CD14-positive monocyte (primary cell): Measurements from ENCODE around the gene SPIRE1. TPM values are rescaled to one million over a fixed set of nuclear protein-coding genes. Genes with fewer than 3 reads are reported as not detected.

Experiments used
- DNase-seq, 3 donors: peaks; one replicate each; pipeline ENCODE4 v3.0.0-alpha.2; 2011 to 2022
- H2AFZ ChIP-seq: 2 replicates; pipeline ENCODE4 v1.6.0; 2012; ENCODE audit warnings: mild to moderate bottlenecking, low read depth, low read length, inconsistent platforms; ENCODE audit not compliant: insufficient read depth, poor library complexity, severe bottlenecking
- H3K27ac ChIP-seq, 2 donors: 1 replicate in 1 of 2; 2 replicates in 1 of 2; pipeline ENCODE4 v1.5.1; 2012 to 2013; ENCODE audit warnings: low read length in 2 of 2, control low read depth in 1 of 2, inconsistent platforms in 1 of 2, low read depth in 1 of 2, mild to moderate bottlenecking in 1 of 2
- H3K27me3 ChIP-seq, 2 donors: one replicate each; pipeline versions ENCODE4 v1.6.0 to v1.6.1; 2011 to 2013; ENCODE audit warnings: low read length in 2 of 2; ENCODE audit not compliant: control insufficient read depth in 2 of 2, insufficient read depth in 2 of 2
- H3K36me3 ChIP-seq, 2 donors: replicated peaks in 1 of 2; 1 replicate in 1 of 2; 2 replicates in 1 of 2; pipeline versions ENCODE4 v1.5.1 to v1.6.1; 2012 to 2013; ENCODE audit warnings: low read length in 2 of 2, control low read depth in 1 of 2, inconsistent platforms in 1 of 2, mild to moderate bottlenecking in 1 of 2; ENCODE audit not compliant: insufficient read depth in 2 of 2, control insufficient read depth in 1 of 2
- H3K4me1 ChIP-seq, 2 donors: 1 replicate in 1 of 2; 2 replicates in 1 of 2; pipeline versions ENCODE4 v1.5.1 to v1.6.1; 2012 to 2013; ENCODE audit warnings: low read length in 2 of 2, control low read depth in 1 of 2, inconsistent platforms in 1 of 2, mild to moderate bottlenecking in 1 of 2, moderate library complexity in 1 of 2; ENCODE audit not compliant: insufficient read depth in 2 of 2, control insufficient read depth in 1 of 2
- H3K4me2 ChIP-seq: replicated peaks from 2 replicates; pipeline ENCODE3; 2012; ENCODE audit warnings: low read length, moderate library complexity, mild to moderate bottlenecking; ENCODE audit not compliant: poor library complexity, severe bottlenecking; ENCODE audit errors: extremely low read depth
- H3K4me3 ChIP-seq, 3 experiments: fragments of 200-600 bp in 1 of 3; sonication (generic) in 1 of 3; replicated peaks in 1 of 3; 1 replicate in 2 of 3; 2 replicates in 1 of 3; pipeline ENCODE4 v1.5.1; 2011 to 2013; ENCODE audit warnings: low read length in 3 of 3, mild to moderate bottlenecking in 3 of 3, control low read depth in 2 of 3, low read depth in 2 of 3, inconsistent platforms in 1 of 3, moderate library complexity in 1 of 3
- H3K79me2 ChIP-seq: 2 replicates; pipeline ENCODE4 v1.6.0; 2012; ENCODE audit warnings: mild to moderate bottlenecking, control low read depth, inconsistent platforms, low read length, moderate library complexity; ENCODE audit not compliant: insufficient read depth
- H3K9ac ChIP-seq: 2 replicates; pipeline ENCODE4 v1.6.0; 2017; ENCODE audit warnings: low read length, mild to moderate bottlenecking; ENCODE audit not compliant: insufficient read depth, poor library complexity, severe bottlenecking
- H3K9me3 ChIP-seq, 2 donors: replicated peaks in 1 of 2; 1 replicate in 1 of 2; 2 replicates in 1 of 2; pipeline versions ENCODE4 v1.5.1 to v1.6.1; 2012 to 2013; ENCODE audit warnings: low read length in 2 of 2, control low read depth in 1 of 2; ENCODE audit not compliant: control insufficient read depth in 1 of 2, insufficient read depth in 1 of 2
- H4K20me1 ChIP-seq: 2 replicates; pipeline ENCODE4 v1.6.0; 2012; ENCODE audit warnings: mild to moderate bottlenecking, low read length, control low read depth, moderate library complexity; ENCODE audit not compliant: insufficient read depth
- H3K27ac Mint-ChIP-seq, 7 donors: one replicate each; pipeline ENCODE4 v1.8.0; 2020; ENCODE audit warnings: mild to moderate bottlenecking in 7 of 7, mixed read lengths in 7 of 7, moderate library complexity in 6 of 7, inconsistent platforms in 2 of 7
- H3K27me3 Mint-ChIP-seq, 3 donors: one replicate each; pipeline ENCODE4 v1.8.0; 2021 to 2022; ENCODE audit warnings: low read depth in 3 of 3, mild to moderate bottlenecking in 3 of 3, mixed read lengths in 3 of 3, moderate library complexity in 3 of 3, inconsistent platforms in 1 of 3
- H3K36me3 Mint-ChIP-seq, 2 donors: one replicate each; pipeline ENCODE4 v1.8.0; 2020; ENCODE audit warnings: mixed read lengths in 2 of 2, inconsistent platforms in 1 of 2, mild to moderate bottlenecking in 1 of 2
- H3K4me1 Mint-ChIP-seq: one replicate; pipeline ENCODE4 v1.8.0; 2020; ENCODE audit warnings: mild to moderate bottlenecking, mixed read lengths
- H3K4me3 Mint-ChIP-seq, 2 donors: one replicate each; pipeline ENCODE4 v1.8.0; 2020; ENCODE audit warnings: mild to moderate bottlenecking in 2 of 2, mixed read lengths in 2 of 2, moderate library complexity in 1 of 2
- H3K9me3 Mint-ChIP-seq, 7 donors: one replicate each; pipeline ENCODE4 v1.8.0; 2020 to 2022; ENCODE audit warnings: mixed read lengths in 7 of 7, mild to moderate bottlenecking in 6 of 7, moderate library complexity in 6 of 7, inconsistent platforms in 2 of 7
- WGBS: methylation state at CpG from one replicate; pipeline ENCODE4 v1.1.5; 2013; ENCODE audit warnings: missing lambda C conversion rate; ENCODE audit not compliant: insufficient coverage; 5-methylcytosine and 5-hydroxymethylcytosine counted together
- intact Hi-C, 2 donors: fragments of 100-400 bp; cut with micrococcal nuclease; formaldehyde crosslinking; loops; one replicate each; pipeline versions ENCODE4 v1.15.0 to v1.15.1; 2023
- polyA plus RNA-seq, 3 donors: library from polyadenylated mRNA; depleted of rRNA in 1 of 3; unstranded in 2 of 3; stranded (reverse) in 1 of 3; fragments of 300-500 nt in 2 of 3; fragments of >200 nt in 1 of 3; fragmentation: Illumina TruSeq in 2 of 3; gene quantifications; 1 replicate in 2 of 3; 2 replicates in 1 of 3; pipeline ENCODE4 v1.2.3, GENCODE V29; 2012 to 2021
- TF ChIP-seq, protein P1 (sequence below): fragments of 200-600 bp; IDR thresholded peaks from one replicate; pipeline ENCODE4 v1.8.0; 2022; ENCODE audit warnings: antibody characterized with exemption, mild to moderate bottlenecking

Gene SPIRE1
- polyA plus RNA-seq, 3 donors: 1.7 to 1.9 (median 1.8) TPM

- Mint-ChIP-seq H3K27ac (no peak overlapping the region), H3K9me3 (no peaks in the 10 kb centered on the region), H3K4me3 (no peak overlapping the region), H3K36me3 (no peaks in the 10 kb centered on the region), H3K27me3 (no peaks in the 10 kb centered on the region), H3K4me1 (peaks cover 2% of the 10 kb centered on the region)
- intact Hi-C loops: no loop called here
- H3K4me1 ChIP-seq: no peaks in the 10 kb centered on the region
- TF ChIP-seq, protein P1, sequence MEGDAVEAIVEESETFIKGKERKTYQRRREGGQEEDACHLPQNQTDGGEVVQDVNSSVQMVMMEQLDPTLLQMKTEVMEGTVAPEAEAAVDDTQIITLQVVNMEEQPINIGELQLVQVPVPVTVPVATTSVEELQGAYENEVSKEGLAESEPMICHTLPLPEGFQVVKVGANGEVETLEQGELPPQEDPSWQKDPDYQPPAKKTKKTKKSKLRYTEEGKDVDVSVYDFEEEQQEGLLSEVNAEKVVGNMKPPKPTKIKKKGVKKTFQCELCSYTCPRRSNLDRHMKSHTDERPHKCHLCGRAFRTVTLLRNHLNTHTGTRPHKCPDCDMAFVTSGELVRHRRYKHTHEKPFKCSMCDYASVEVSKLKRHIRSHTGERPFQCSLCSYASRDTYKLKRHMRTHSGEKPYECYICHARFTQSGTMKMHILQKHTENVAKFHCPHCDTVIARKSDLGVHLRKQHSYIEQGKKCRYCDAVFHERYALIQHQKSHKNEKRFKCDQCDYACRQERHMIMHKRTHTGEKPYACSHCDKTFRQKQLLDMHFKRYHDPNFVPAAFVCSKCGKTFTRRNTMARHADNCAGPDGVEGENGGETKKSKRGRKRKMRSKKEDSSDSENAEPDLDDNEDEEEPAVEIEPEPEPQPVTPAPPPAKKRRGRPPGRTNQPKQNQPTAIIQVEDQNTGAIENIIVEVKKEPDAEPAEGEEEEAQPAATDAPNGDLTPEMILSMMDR: no peak
- no peak overlapping the region for H3K4me3 ChIP-seq
- H3K9me3 ChIP-seq: no peaks in the 10 kb centered on the region
- DNase-seq: no peak
- no peak overlapping the region for H2AFZ ChIP-seq
- no peaks in the 10 kb centered on the region for H3K27me3 ChIP-seq
- H3K27ac ChIP-seq: no peak overlapping the region
- no peaks in the 10 kb centered on the region for H4K20me1 ChIP-seq
- no peak overlapping the region for H3K9ac ChIP-seq
- H3K36me3 ChIP-seq: no peaks in the 10 kb centered on the region
- no peak overlapping the region for H3K4me2 ChIP-seq
- no peaks in the 10 kb centered on the region for H3K79me2 ChIP-seq
Observed at GRCh38 chr18:12474146-12474545, 183.8 kb downstream of the SPIRE1 start.

- H3K27ac ChIP-seq: no peak overlapping the region
- no peak overlapping the region for H3K4me3 Mint-ChIP-seq
- no peaks in the 10 kb centered on the region for H3K79me2 ChIP-seq
- peaks cover 2% of the 10 kb centered on the region for H3K4me1 Mint-ChIP-seq
- H3K4me2 ChIP-seq: no peak overlapping the region
- H3K4me1 ChIP-seq: no peaks in the 10 kb centered on the region
- H3K9me3 Mint-ChIP-seq: no peaks in the 10 kb centered on the region
- H3K27ac Mint-ChIP-seq: peak overlapping the region in 1 of 7 donors; percentile 41
- no peak overlapping the region for H3K9ac ChIP-seq
- H3K36me3 Mint-ChIP-seq: no peaks in the 10 kb centered on the region
- DNase-seq: no peak
- H3K4me3 ChIP-seq: no peak overlapping the region
- no peaks in the 10 kb centered on the region for H4K20me1 ChIP-seq
- H3K27me3 Mint-ChIP-seq: peaks cover 0 to 2% (median 0%) of the 10 kb centered on the region in 3 donors
- no peak overlapping the region for H2AFZ ChIP-seq
- no peaks in the 10 kb centered on the region for H3K9me3 ChIP-seq
- TF ChIP-seq, protein P1: no peak
- 100% methylated on average over 2 of the region's 7 CpGs for WGBS
- intact Hi-C loops: no loop called here
- H3K36me3 ChIP-seq: no peaks in the 10 kb centered on the region
- H3K27me3 ChIP-seq: no peaks in the 10 kb centered on the region
Observed at GRCh38 chr18:12470382-12471075, 187.4 kb downstream of the SPIRE1 start.
